HK-2 (cell line): ENCODE data around the gene SETD3.
A peak's percentile ranks its signal among the peaks of the same experiment; 100 is the strongest.

Experiments used
- DNase-seq: peaks from one replicate; pipeline ENCODE4 v3.0.0-alpha.2; 2018; ENCODE audit not compliant: unreplicated experiment

Gene SETD3

DNA sequence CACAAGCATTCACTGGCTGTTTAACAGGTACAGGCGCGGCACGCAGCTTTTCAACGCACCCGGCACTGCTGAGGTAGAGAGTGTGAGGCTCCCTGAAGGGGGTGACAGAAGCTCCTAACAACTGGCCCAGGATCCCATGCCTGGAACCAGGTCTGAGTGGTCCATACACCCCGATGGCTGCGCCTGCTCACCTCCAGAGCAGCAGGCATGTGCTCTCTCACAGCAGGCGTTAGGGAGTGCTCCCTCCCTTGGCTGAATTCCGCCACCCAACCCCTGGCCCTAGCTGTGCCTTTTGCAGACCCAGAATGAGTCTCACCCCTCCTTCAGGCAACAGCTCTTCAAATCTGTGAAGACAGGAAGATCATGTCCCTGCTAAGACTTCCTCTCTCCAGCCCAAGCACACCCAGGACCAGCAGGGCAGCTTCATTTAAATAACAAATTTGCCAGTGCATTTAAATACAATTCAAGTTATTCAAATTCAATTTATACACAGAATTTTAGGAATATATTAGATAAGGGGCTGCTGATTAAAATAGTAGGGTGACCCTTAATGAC, 86.0 kb downstream of the SETD3 start:
- DNase-seq, result no peak

DNA sequence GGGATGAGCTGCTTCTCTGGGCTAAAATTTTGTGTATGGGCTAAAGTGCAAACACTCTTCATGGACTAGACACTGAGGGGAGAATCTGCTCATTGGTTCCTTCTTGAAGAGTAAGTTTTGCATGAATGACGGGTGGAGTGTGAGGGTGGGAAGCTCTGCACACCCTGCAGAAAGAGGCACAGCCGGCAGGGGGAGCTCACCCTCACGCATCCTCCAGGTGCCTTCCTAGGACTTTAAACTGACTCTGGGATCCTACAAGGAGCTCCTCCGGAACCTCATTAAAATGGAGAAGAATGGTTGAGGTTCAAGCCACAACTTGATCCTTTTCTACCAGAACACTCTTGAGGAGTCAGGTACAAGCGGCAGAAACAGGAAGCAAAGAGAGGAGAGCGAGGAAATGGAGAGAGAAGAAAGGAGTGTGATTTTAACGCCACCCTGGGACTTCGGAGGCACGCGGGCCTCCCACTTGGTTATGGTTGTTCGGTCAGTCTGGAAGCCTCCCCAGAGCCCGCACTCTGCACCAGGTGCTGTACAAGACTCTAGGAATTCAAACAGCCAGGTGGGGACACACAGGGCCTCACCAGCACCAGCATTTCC, 87.5 kb downstream of the SETD3 start:
- DNase-seq, result peak; percentile 38

DNA sequence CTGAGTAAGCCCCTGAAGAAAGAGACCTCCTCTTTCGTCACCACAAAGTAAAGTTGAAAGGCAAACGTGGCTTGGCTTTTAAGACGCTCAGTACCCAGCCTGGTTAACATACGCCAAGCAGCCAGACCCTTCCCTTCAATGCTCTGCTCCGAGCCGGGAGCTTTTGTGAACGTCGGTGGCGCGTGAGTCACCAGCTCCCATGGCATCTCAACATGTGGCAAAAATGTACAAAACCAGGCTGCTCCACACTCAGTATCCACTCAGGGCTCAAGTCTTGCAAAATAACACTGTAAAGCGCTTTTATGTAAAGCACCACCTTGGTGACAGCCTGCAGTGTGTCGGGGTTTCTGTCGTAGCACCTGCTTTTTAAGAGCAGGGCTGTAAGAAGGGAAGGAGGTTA, 89.0 kb downstream of the SETD3 start:
- no peak for DNase-seq

DNA sequence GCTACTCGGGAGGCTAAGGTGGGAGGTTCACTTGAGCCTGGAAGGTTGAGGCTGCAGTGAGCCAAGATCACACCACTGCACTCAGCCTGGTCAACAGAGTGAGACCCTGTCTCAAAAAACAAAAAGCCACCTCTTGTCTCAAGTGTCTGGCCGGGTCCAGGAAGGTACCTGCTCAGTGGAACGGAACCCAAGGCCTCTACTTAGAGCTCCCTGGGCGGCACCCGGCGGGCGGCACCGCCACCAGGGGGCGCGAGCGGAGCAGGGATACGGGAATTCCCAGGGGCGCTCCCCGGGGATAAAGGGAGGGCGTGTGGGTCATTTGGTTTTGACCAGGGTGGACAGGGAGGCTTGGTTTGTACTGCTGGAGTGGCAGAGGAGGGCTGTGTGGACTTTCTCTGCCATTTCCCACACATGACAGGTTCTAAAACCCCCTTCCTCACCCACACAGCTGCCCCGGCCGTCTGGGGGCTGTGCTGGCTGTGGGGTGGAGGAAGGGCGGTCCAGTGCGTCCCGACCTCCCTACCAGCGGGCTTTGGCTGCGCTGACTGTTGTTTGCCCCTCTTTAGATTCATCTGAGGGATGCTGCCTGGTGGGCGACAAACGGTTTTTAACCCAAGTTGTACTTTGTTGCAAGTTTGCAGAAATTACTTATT, 91.4 kb downstream of the SETD3 start:
- DNase-seq, result peak; percentile 63

DNA sequence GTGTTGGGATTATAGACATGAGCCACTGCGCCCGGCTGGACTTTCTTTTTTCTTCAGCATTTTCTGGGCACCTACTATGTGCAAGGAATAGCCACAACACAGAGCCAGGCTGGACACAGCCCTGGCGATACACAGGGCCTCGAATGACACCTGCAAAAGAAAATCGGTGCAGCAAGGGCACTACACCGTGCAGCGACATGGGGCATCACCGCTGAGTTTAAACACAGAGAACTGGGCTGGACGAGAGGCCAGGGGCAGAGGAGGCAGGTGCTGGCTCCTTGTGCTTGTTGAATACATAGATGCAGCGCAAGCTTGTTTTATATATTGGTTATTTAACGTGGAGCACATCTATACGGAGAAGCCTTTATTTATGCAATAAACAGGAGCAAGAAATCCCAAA, 92.4 kb downstream of the SETD3 start:
- no peak for DNase-seq

DNA sequence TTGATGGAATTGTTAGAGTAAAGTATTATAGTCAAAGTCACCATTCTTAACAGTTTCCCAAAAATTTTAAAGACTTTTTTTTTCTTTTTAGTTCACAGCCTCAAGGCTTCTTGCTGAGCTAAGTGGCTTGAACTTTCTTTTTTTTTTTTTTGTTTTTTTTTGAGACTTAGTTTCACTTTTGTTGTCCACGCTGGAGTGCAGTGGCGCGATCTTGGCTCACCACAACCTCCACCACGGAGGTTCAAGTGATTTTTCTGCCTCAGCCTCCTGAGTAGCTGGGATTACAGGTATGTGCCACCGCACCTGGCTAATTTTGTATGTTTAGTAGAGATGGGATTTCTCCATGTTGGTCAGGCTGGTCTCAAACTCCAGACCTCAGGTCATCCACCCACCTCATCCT, 92.8 kb downstream of the SETD3 start:
- DNase-seq, result no peak

DNA sequence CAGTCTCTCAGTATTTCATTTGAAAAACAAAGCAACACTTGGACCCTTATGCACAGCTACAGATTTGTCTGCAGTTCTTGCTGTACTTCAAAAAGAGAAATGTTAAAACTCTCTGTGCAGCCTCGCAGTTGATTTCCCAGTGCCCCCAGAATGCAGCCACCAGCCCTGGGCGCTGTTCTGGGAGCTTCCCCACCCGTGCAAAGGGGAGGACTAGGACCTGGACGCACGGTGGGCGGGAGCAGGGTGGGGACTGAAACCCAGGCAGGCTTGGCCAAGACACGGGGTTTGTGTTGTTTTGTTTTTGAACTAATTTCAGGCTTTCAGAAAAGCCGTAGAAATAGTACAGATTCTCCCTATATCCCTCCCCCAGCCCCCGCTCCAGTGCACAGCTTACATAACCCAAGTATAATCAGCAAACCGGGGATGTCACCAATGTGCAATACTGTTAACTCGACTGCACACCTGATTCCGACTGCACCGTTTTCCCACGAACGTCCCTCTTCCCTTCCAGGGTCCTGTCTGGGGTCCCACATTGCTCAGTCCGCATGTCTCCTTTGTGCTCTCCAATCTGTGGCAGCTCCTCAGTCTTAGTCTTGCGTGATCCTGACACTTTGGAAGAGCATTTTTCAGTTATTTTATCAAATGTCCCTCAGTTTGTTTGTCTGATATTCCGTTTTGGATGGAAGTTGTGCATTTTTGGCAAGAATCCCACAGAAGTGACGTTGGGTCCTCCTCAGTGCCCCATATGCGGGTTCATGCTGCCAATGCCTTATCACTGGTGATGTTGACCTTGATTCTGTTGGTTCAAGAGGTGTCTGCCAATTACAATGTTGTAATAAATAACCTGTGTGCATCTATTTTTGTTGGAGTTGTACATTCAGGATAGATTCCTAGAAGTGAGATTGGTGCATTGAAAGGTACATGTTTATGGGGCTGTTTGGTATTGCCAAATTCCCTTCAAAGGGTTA, 95.9 kb downstream of the SETD3 start:
- DNase-seq, result no peak

DNA sequence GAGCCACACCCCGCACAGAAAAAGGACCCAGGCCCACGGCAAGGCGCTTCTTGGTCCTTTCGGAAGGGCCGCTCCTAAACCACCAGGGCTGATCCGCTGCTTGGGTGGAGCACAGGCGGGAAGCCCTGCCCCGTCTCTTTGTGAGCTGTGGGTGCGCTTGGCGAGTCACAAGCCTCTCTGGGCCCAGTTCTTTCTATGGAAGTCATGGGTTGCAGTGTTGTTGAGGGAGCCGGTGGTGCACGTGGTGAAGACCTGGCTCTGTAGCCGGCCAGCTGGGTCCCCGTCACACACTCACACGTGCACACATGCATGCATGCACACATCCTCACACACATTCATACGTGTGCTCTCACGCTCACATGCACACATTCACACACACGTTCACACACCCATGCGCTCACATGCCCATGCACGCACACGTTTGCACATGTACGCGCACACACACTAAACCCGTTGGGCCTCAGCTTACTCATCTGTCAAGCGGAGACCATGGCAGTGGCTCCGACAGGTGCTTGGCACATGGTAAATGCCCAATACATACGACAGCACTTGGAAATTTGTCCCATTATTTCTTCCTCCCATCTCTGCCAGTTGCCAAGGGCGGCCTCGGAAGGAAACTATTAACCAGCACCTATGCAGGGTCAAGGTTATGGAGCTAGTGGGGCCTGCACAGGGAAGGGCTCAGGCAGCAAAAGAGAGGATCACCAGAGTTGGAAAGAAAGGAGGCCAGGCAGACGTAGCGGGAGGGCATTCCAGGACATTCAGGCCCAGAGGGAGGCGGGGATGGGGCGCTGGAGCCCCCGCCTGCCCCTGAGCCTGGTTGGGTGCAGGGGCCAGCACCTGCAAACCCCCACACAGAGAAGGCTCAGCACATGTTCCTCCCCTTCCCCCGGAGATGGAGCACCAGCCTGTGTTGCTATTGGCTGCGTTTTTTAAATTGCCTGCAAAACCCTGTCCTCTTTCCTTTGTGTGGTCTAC, 96.9 kb downstream of the SETD3 start:
- no peak for DNase-seq

DNA sequence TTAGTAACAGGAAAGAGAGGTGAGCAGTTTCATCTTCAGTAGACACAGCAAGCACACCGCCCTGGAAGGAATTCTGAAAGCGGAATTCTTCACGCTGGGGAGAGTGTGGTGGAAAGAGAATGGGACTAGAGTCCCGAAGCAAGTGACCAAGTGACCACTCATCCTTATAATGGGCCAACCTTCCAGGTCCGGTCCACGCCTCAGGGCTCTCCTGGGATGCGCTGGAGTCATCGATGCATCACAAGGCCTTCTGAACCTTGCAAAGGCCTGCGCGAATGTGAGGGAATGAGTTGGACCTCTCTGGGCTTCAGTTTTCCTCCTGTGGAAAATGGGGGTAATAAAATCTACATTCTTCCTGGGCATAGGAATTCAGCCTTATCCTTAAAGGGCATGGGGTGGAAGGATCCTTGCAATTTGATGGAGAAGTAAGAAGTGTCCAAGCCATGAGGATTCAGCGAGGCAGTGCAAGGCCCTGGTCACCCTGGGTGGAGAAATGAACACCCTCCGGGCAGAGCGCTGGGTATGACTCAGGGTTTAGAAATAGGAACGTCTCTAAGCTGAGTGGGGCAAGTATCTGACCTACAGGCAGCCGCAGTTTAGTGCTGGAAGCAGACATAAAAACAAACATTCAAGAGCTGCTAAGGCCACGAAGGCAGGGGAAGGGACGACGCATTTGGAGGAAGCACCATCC, 97.7 kb downstream of the SETD3 start:
- no peak for DNase-seq

DNA sequence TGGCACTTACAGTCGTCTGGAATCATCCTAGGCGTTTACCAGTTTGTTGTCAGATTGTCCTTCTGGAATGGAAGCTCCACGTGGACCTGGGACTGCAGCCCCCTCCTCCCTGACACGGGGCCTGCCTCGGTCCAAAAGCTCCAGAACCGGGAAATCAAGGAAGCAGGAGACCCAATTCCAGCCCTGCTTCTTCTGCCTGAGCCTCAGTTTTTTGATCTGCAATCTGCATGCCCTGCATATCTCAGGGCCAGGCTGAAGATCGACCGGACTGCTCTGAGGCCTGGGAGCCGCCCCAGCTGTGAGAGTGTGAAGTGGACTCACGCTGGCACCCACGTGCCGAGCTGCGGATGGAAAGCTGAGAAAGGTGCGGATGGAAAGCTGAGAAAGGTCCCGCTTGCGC, 98.6 kb downstream of the SETD3 start:
- no peak for DNase-seq

DNA sequence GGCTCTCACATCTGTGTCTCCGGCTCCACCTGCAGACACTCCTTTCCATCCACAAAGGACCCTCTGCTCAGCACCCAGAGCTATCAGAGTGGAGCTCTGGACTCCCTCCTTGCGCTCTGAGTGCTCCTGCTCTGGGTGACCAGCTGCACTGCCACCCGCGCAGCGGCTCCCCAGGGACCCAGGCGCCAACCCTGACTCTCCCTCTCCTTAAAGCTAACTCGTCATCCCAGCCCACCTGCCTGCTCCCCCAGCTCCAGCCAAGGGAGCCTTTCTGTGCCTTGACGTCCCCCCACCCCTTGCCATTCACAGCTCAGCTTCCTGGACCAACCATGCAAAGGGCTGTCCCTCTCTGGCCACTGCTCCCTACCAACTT, 99.0 kb downstream of the SETD3 start:
- no peak for DNase-seq

DNA sequence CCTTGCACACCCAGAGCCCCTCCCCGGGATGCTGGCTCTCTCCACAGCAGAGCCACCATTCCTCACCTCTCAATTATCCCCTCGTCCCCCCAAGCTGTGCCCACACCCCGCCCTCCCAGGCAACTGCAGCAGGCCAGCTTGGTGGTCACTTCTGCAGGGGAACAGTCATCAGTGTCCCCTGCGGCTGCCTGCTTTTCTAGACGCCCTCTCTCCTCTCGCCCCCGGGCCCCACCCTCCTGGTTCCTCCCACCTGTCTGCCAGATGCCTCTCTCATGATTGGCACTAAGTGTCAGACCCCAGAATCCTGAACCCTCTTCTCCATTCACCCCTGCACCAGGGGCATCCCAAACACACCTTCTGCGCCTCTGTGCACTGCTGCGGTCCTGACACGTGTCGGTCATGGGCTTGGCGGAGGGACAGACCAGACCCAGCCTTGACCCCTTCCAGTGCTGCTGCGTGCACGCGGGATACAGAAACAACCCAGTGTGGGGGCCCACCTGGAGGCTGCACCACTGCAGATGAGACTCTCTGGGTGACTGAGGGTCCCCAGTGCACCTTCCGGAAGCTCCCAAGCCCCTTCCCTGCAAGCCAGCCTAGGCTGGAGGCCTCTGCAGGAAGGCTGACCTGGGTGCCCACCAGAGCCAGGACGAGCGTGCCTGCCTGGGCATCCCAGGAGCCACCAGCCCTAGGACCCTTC, 99.5 kb downstream of the SETD3 start:
- no peak for DNase-seq

DNA sequence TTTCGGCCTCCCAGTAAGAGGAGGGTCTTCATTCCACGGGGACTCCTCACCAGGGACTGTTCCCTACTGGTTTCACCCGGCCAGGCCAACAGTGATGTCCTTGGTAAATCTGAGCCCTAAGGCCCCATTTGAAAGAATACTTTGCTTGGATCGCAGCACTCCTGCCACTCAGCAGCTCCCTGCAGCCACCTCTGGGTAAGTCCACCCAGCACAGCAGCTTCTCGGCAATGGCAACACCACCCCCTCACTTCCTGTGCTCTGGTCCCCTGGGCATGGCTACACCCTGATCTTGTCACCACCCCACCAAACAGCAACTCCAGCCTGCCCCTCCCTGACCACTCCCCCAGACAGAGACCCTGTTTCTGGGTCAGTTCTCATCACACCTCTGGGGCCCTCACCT, 100.3 kb downstream of the SETD3 start:
- no peak for DNase-seq

DNA sequence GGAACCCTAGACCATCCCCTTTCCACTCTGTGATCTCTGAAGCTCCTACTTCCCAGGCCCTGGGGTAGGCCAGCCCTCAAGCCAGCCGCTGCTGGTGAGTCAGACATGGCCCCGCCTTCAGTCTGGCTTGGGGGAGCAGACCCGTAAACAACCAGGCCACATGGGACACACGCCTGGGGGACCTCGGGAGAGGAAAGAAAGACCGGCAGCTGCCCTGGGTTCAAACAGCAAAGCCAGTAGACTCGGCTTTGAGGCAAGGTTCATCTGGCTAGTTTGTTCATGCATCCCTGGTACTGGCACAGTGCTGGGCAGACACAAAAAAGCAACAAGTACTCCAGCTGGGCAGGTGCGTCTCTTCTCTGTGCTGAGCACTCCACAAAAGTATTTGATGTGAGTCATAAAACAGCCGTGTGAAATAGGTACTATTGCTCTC, 101.9 kb downstream of the SETD3 start:
- DNase-seq, result peak; percentile 65

DNA sequence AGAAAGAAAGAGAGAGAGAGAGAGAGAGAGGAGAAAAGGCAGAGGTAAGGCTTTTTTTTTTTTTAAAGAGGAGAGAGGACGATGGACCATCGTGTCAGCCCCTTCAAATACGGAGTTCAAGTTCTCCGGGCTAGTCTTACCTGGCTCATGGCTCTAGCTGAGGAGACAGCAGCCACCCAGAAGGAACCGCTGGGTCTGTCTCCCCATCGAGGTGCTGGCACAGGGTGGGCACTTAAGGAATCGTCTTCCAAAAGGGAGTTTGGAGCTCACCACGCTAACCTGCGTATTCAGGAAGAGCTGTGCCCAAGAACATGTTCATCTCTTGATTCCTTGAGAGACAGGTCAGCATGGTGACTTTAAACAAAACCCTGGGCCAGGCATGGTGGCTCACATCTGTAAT, 102.7 kb downstream of the SETD3 start:
- no peak for DNase-seq

DNA sequence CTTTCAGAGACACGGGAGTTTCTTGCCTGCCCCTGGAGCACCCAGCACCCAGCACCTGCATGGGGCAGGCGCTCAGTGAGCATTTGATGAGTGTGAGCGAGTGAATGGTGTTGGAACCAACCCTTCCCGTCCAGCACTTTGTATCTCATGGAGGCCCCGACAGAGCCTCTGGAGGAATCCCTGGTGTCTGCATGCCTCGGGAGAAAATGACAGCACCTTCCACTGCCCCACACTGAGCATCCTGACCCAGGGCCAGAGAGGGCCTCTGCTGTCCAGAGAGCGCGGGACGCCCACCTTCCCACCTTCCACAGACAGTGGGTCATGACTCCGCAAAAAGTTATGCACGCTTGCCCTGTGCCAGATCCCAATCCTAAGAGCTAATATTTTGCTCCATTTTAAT, 105.7 kb downstream of the SETD3 start:
- DNase-seq, result no peak

DNA sequence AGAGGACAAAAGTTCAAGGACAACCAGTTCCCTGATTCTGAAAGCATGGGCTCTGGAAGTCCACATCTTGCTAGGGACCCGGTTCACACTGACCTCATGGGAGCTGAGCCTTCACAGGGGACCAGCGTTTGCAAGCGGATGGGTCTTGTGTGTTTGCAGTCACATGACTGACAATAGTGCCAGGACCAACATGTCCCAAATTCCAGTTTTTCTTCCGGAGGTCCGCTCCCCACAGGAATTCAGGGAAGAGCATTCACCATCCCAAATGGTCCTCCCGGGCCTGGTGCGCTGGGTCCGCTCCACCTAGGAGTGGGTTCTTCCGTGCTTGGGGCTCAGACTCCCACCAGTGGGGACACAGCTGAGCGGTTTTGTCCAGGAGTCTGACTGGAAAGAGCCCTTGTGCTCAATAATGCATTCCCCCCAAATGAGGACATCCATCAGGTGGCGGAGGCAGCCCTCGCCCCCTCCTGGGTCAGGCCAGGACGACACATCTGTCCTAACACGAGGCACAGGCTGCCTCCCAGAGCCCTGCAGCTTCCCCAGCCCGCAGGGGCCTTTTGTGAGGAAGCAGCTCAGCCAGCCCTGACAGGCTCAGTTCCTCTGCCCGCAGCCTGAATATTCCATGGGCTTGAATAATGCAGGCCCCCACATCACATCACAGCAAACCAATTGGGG, 116.9 kb downstream of the SETD3 start:
- DNase-seq, result no peak

DNA sequence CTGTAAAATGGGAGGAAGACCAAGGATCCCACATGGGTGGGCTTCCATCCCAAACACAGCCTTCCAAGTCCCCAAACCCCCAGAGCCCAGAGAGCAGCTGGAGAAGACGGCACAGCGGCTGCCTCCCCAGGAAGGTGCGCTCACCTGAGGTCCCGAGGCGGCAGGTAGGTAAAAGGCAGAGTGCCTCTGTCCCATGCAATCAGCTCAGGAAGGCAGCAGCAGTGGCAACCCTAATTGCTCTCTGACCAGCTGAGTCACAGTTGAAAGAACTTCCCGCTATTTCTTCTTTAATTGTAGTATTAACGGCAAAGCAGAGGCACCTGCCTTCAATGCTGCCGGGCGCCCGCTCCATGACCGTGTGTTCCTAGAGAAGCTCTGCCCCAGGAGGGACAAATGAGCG, 117.6 kb downstream of the SETD3 start:
- no peak for DNase-seq

DNA sequence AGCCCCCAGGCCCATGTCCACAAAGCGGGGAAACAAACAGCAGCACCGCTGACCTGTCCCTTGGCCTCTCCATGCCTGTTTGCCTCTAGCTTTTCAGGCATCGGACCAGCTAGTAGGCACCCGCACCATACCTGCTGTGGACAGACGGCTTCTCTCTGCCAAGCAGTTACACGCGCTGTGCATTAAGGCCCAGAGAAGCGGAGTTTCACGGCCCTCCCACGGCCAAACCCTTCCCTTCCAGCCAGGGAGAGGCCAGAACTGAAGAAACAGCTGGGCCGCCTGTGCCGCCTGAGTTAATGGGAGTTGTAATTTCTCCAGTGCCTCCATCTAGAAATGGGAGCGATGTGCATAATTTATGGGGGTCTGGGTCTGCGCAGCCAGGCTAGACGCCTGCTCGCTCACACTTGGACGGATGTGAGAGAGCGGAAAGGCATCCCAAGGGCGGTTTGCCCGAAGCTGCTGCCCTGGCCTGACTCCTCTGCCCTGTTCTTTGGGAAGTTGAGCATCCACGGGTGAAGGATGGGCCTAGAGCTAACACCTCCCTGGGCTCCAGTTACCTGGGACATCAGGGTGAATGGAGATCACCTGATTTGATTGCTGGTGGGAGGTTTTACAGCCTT, 119.0 kb downstream of the SETD3 start:
- DNase-seq, result no peak
